Hepatocyte (in vitro differentiated cells): Measurements from ENCODE around the gene FMO5.

Source experiments
- CTCF ChIP-seq: fragments of 200-600 bp; sonication (generic); IDR thresholded peaks from 2 replicates; pipeline ENCODE4 v1.5.1; 2016; ENCODE audit warnings: antibody characterized with exemption, mild to moderate bottlenecking; ENCODE audit not compliant: poor library complexity
- EZH2 ChIP-seq: fragments of 200-600 bp; sonication (generic); IDR thresholded peaks from 2 replicates; pipeline ENCODE4 v1.6.1; 2016; ENCODE audit warnings: antibody characterized with exemption, mild to moderate bottlenecking, borderline replicate concordance

DNA sequence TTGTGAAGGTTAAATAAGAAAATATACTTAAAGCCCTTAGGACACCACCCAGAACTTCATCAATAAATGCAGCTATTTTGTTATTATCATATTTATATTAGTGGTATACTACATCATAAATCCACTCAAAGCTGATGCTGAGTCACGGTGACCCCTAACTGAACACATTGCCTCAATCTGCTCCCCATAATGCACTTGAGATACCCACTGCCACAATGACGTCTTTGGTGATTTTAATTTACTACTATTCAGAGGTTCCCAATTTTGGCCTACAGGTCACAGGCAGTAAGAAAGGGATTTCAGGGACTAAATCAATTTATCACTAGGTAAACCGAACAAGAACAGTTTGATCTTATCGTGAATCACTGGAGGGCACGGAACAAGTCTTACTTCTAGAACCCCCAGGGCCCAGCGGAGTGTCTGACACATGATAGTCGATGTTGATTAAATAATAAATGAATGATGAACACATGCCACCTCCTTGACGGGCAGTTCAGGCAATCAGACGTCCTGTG, 16.9 kb upstream of the FMO5 start:
- TF ChIP-seq CTCF (no peak), EZH2 (no peak)
